H9 (cell line): ENCODE data around the gene TTLL4. TPM values are rescaled to one million over a fixed set of nuclear protein-coding genes. Genes with fewer than 3 reads are reported as not detected.

Source experiments
- DNase-seq: peaks from one replicate; pipeline ENCODE4 v3.0.0-alpha.2; 2017
- H2AFZ ChIP-seq: one replicate; pipeline ENCODE4 v1.6.1; 2013; ENCODE audit warnings: mild to moderate bottlenecking, low read length, control low read depth, moderate library complexity
- H2AK5ac ChIP-seq: 2 replicates; pipeline ENCODE4 v1.6.1; 2013; ENCODE audit warnings: low read length, control low read depth, mixed read lengths; ENCODE audit not compliant: insufficient read length
- H2BK120ac ChIP-seq: one replicate; pipeline ENCODE4 v1.6.1; 2013; ENCODE audit warnings: low read depth, mild to moderate bottlenecking, low read length, control low read depth, inconsistent platforms; ENCODE audit not compliant: poor library complexity, severe bottlenecking
- H2BK12ac ChIP-seq: 2 replicates; pipeline ENCODE4 v1.6.1; 2013; ENCODE audit warnings: low read length, control low read depth, mixed read lengths, low read depth; ENCODE audit not compliant: insufficient read length
- H2BK15ac ChIP-seq: 2 replicates; pipeline ENCODE4 v1.6.1; 2013; ENCODE audit warnings: low read depth, low read length, control low read depth
- H2BK20ac ChIP-seq: one replicate; pipeline ENCODE4 v1.6.1; 2013; ENCODE audit warnings: low read depth, mild to moderate bottlenecking, low read length, control low read depth, inconsistent platforms; ENCODE audit not compliant: poor library complexity, severe bottlenecking
- H2BK5ac ChIP-seq: 2 replicates; pipeline ENCODE4 v1.6.1; 2013; ENCODE audit warnings: low read length, control low read depth, mixed read lengths; ENCODE audit not compliant: insufficient read length
- H3K14ac ChIP-seq: 2 replicates; pipeline ENCODE4 v1.6.1; 2013; ENCODE audit warnings: low read length, control low read depth; ENCODE audit not compliant: insufficient read depth
- H3K18ac ChIP-seq: 2 replicates; pipeline ENCODE4 v1.6.1; 2013; ENCODE audit warnings: low read depth, mild to moderate bottlenecking, mixed read lengths, low read length, control low read depth; ENCODE audit not compliant: insufficient read length
- H3K23ac ChIP-seq: 2 replicates; pipeline ENCODE4 v1.6.1; 2013; ENCODE audit warnings: low read length, control low read depth, mixed read lengths, low read depth; ENCODE audit not compliant: insufficient read length
- H3K23me2 ChIP-seq: 2 replicates; pipeline ENCODE4 v1.6.1; 2013; ENCODE audit warnings: low read depth, mild to moderate bottlenecking, mixed read lengths, low read length, control low read depth; ENCODE audit not compliant: insufficient read length, poor library complexity, severe bottlenecking
- H3K27ac ChIP-seq: 2 replicates; pipeline ENCODE4 v1.5.1; 2013; ENCODE audit warnings: low read length, control low read depth, mixed read lengths, low read depth; ENCODE audit not compliant: insufficient read length
- H3K27me3 ChIP-seq: 2 replicates; pipeline ENCODE4 v1.6.1; 2013; ENCODE audit warnings: low read length, control low read depth, inconsistent platforms; ENCODE audit not compliant: insufficient read depth
- H3K4ac ChIP-seq: 2 replicates; pipeline ENCODE4 v1.6.1; 2013; ENCODE audit warnings: low read depth, mild to moderate bottlenecking, control low read depth, inconsistent platforms, low read length, moderate library complexity
- H3K4me1 ChIP-seq: 2 replicates; pipeline ENCODE4 v1.6.1; 2013; ENCODE audit warnings: low read length, control low read depth, inconsistent platforms; ENCODE audit not compliant: insufficient read depth
- H3K4me2 ChIP-seq: 2 replicates; pipeline ENCODE4 v1.6.1; 2013; ENCODE audit warnings: low read length, control low read depth, mixed read lengths; ENCODE audit not compliant: insufficient read length, insufficient read depth
- H3K56ac ChIP-seq: 2 replicates; pipeline ENCODE4 v1.6.1; 2013; ENCODE audit warnings: low read depth, mild to moderate bottlenecking, mixed read lengths, low read length, control low read depth; ENCODE audit not compliant: insufficient read length
- H3K79me1 ChIP-seq: 2 replicates; pipeline ENCODE4 v1.6.1; 2013; ENCODE audit warnings: low read depth, mild to moderate bottlenecking, moderate library complexity, low read length, control low read depth, inconsistent platforms; ENCODE audit not compliant: insufficient read depth, poor library complexity, severe bottlenecking
- H3K79me2 ChIP-seq: 2 replicates; pipeline ENCODE4 v1.6.1; 2013; ENCODE audit warnings: low read length, control low read depth, inconsistent platforms; ENCODE audit not compliant: insufficient read depth
- H3K9ac ChIP-seq: 2 replicates; pipeline ENCODE4 v1.6.1; 2013; ENCODE audit warnings: low read length, control low read depth, mixed read lengths; ENCODE audit not compliant: insufficient read length; ENCODE audit errors: extremely low read depth
- H3K9me3 ChIP-seq: one replicate; pipeline ENCODE4 v1.6.1; 2013; ENCODE audit warnings: low read depth, low read length, inconsistent platforms; ENCODE audit not compliant: control insufficient read depth
- H3T11ph ChIP-seq: one replicate; pipeline ENCODE4 v1.6.1; 2013; ENCODE audit warnings: mild to moderate bottlenecking, low read length, control low read depth, inconsistent platforms
- H4K20me1 ChIP-seq: one replicate; pipeline ENCODE4 v1.6.1; 2013; ENCODE audit not compliant: control insufficient read depth, insufficient read length, insufficient read depth
- H4K5ac ChIP-seq: 2 replicates; pipeline ENCODE4 v1.6.1; 2013; ENCODE audit warnings: low read depth, mild to moderate bottlenecking, mixed read lengths, low read length, control low read depth; ENCODE audit not compliant: insufficient read length
- H4K8ac ChIP-seq: replicated peaks from 2 replicates; pipeline ENCODE4 v1.6.1; 2013; ENCODE audit warnings: low read length, control low read depth, mixed read lengths, low read depth; ENCODE audit not compliant: insufficient read length
- H4K91ac ChIP-seq: 2 replicates; pipeline ENCODE4 v1.6.1; 2013; ENCODE audit warnings: low read depth, mild to moderate bottlenecking, moderate library complexity, mixed read lengths, low read length, control low read depth; ENCODE audit not compliant: insufficient read length
- H3K27ac Mint-ChIP-seq, 3 experiments: 2 replicates in 2 of 3; 3 replicates in 1 of 3; pipeline ENCODE4 v1.8.0; 2020 to 2021; ENCODE audit warnings: mixed read lengths in 3 of 3, mild to moderate bottlenecking in 1 of 3, moderate library complexity in 1 of 3
- H3K27me3 Mint-ChIP-seq: 2 replicates; pipeline ENCODE4 v1.8.0; 2021; ENCODE audit warnings: low read depth, mild to moderate bottlenecking, moderate library complexity, mixed read lengths
- H3K36me3 Mint-ChIP-seq, 3 experiments: 2 replicates in 2 of 3; 3 replicates in 1 of 3; pipeline ENCODE4 v1.8.0; 2020 to 2021; ENCODE audit warnings: low read depth in 3 of 3, mixed read lengths in 3 of 3; ENCODE audit not compliant: insufficient read depth in 1 of 3
- H3K4me1 Mint-ChIP-seq, 2 experiments: 2 replicates each; pipeline ENCODE4 v1.8.0; 2020; ENCODE audit warnings: mixed read lengths in 2 of 2
- H3K4me3 Mint-ChIP-seq, 2 experiments: 2 replicates in 1 of 2; 3 replicates in 1 of 2; pipeline ENCODE4 v1.8.0; 2020 to 2021; ENCODE audit warnings: mild to moderate bottlenecking in 2 of 2, mixed read lengths in 2 of 2, moderate library complexity in 1 of 2
- H3K9me3 Mint-ChIP-seq, 2 experiments: 2 replicates in 1 of 2; 3 replicates in 1 of 2; pipeline ENCODE4 v1.8.0; 2020; ENCODE audit warnings: mild to moderate bottlenecking in 2 of 2, mixed read lengths in 2 of 2, moderate library complexity in 1 of 2
- CTCF ChIP-seq: fragments of 200-600 bp; sonication (generic); conservative IDR thresholded peaks from 3 replicates; pipeline ENCODE4 v1.8.0; 2021; ENCODE audit warnings: antibody characterized with exemption, mild to moderate bottlenecking
- WGBS: extraction: QIAGEN DNeasy Blood & Tissue Kit; methylation state at CpG from one replicate; pipeline ENCODE4 v1.1.7; 2013; ENCODE audit warnings: missing lambda C conversion rate, low lambda C conversion rate, mixed read lengths; ENCODE audit not compliant: insufficient read length; ENCODE audit errors: extremely low coverage; 5-methylcytosine and 5-hydroxymethylcytosine counted together
- total RNA-seq: library from RNA; stranded (reverse); gene quantifications from 2 replicates; pipeline ENCODE4 v1.2.1, GENCODE V29; 2021

TTLL4 gene
- total RNA-seq, 1 experiment from 2014 or later = 96.4 TPM

- H4K8ac ChIP-seq = no peak overlapping the region
- DNase-seq = no peak
- H3K4me3 Mint-ChIP-seq = no peak overlapping the region
- H3K36me3 Mint-ChIP-seq = peaks cover 43 to 52% (median 43%) of the 10 kb centered on the region in 3 experiments
- peaks cover 27 to 32% of the 10 kb centered on the region in 2 experiments for H3K9me3 Mint-ChIP-seq
- no peak overlapping the region for H3K9ac ChIP-seq
- no peaks in the 10 kb centered on the region for H3K27me3 ChIP-seq
- H3K4me1 ChIP-seq = peaks cover 7% of the 10 kb centered on the region; the same call in 1 of the 2 replicates
- H2BK12ac ChIP-seq = no peak overlapping the region
- H4K5ac ChIP-seq = no peak overlapping the region
- H3K4me2 ChIP-seq = no peak overlapping the region
- H2AFZ ChIP-seq = no peak overlapping the region
- no peak overlapping the region for H4K91ac ChIP-seq
- no peak overlapping the region for H3K27ac ChIP-seq
- H3K14ac ChIP-seq = no peak overlapping the region
- peaks cover 21 to 22% of the 10 kb centered on the region in 2 experiments for H3K4me1 Mint-ChIP-seq
- no peaks in the 10 kb centered on the region for H3K27me3 Mint-ChIP-seq
- no peak overlapping the region for H3T11ph ChIP-seq
- no peak overlapping the region for H2BK5ac ChIP-seq
- no peak overlapping the region for H3K23ac ChIP-seq
- H3K56ac ChIP-seq = no peak overlapping the region
- no peak overlapping the region for H3K4ac ChIP-seq
- H2AK5ac ChIP-seq = no peak overlapping the region
- no peak overlapping the region for H2BK15ac ChIP-seq
- TF ChIP-seq CTCF = peak; percentile 69
- no peak overlapping the region for H3K27ac Mint-ChIP-seq
- no peak overlapping the region for H2BK120ac ChIP-seq
- H3K23me2 ChIP-seq = no peaks in the 10 kb centered on the region
- no peak overlapping the region for H2BK20ac ChIP-seq
- H3K79me1 ChIP-seq = peaks cover 7% of the 10 kb centered on the region
- WGBS = no CpG with 5 or more reads among the region's 6 CpGs
- no peaks in the 10 kb centered on the region for H4K20me1 ChIP-seq
- H3K79me2 ChIP-seq = peaks cover 14% of the 10 kb centered on the region; the same call in 1 of the 2 replicates
- no peaks in the 10 kb centered on the region for H3K9me3 ChIP-seq
- no peak overlapping the region for H3K18ac ChIP-seq
These were observed 17.0 kb downstream of the TTLL4 start for GRCh38 chr2:218727502-218728165.
